H1 (cell line): ENCODE results near the gene MGMT. TPM values are rescaled to one million over a fixed set of nuclear protein-coding genes. Genes with fewer than 3 reads are reported as not detected.

Experiments used
- CTCF ChIA-PET: fragments of 300-600 bp; sonication (Branson Sonifier 250); formaldehyde crosslinking; loops from one replicate; lab custom pipeline; 2021; ENCODE audit not compliant: partially characterized antibody; lab: Charles Lee
- POLR2A ChIA-PET: fragments of 300-600 bp; sonication (Branson Sonifier 250); formaldehyde crosslinking; loops from one replicate; lab custom pipeline; 2021; ENCODE audit warnings: inconsistent platforms; ENCODE audit not compliant: partially characterized antibody; lab: Charles Lee
- DNase-seq, 2 experiments: peaks; one replicate each; pipeline versions ENCODE4 v3.0.0 to v3.0.0-alpha.2; 2010 to 2022; ENCODE audit warnings: low spot score in 2 of 2, low read depth in 1 of 2, mixed read lengths in 1 of 2
- FAIRE-seq: peaks from 2 replicates; lab custom pipeline; 2011; peaks lifted over from hg19 to GRCh38; lab: Jason Lieb, UNC
- H2AFZ ChIP-seq: 2 replicates; pipeline ENCODE4 v1.8.1; 2012; ENCODE audit warnings: low read length, inconsistent platforms
- H2AK5ac ChIP-seq: 2 replicates; pipeline ENCODE4 v1.6.1; 2013; ENCODE audit warnings: low read depth, low read length
- H2BK120ac ChIP-seq: replicated peaks from 2 replicates; pipeline ENCODE3; 2013; ENCODE audit warnings: low read depth, low read length, inconsistent platforms
- H2BK12ac ChIP-seq: 2 replicates; pipeline ENCODE4 v1.6.1; 2013; ENCODE audit warnings: low read depth, low read length
- H2BK15ac ChIP-seq: 2 replicates; pipeline ENCODE4 v1.6.1; 2013; ENCODE audit warnings: low read length
- H2BK20ac ChIP-seq: 2 replicates; pipeline ENCODE4 v1.6.1; 2013; ENCODE audit warnings: low read length
- H2BK5ac ChIP-seq: 2 replicates; pipeline ENCODE4 v1.6.1; 2013; ENCODE audit warnings: low read depth, low read length
- H3K14ac ChIP-seq: 2 replicates; pipeline ENCODE4 v1.6.1; 2013; ENCODE audit warnings: inconsistent platforms; ENCODE audit not compliant: insufficient read length
- H3K18ac ChIP-seq: 2 replicates; pipeline ENCODE4 v1.6.1; 2013; ENCODE audit warnings: low read length; ENCODE audit errors: extremely low read depth
- H3K23ac ChIP-seq: 2 replicates; pipeline ENCODE4 v1.6.1; 2013; ENCODE audit warnings: inconsistent platforms; ENCODE audit not compliant: insufficient read length
- H3K23me2 ChIP-seq: 2 replicates; pipeline ENCODE4 v1.6.1; 2013; ENCODE audit warnings: low read depth, low read length
- H3K27ac ChIP-seq: 2 replicates; pipeline ENCODE4 v1.6.1; 2011; ENCODE audit warnings: low read depth, low read length, inconsistent platforms
- H3K27me3 ChIP-seq, 4 experiments: replicated peaks in 1 of 4; 1 replicate in 1 of 4; 2 replicates in 3 of 4; pipeline versions ENCODE4 v1.6.1 to v1.8.1; 2011 to 2013; ENCODE audit warnings: low read length in 3 of 4, mild to moderate bottlenecking in 3 of 4, inconsistent platforms in 2 of 4, mixed read lengths in 2 of 4, moderate library complexity in 1 of 4; ENCODE audit not compliant: control insufficient read depth in 3 of 4, insufficient read depth in 3 of 4; ENCODE audit errors: extremely low read depth in 1 of 4
- H3K36me3 ChIP-seq, 4 experiments: 2 replicates each; pipeline versions ENCODE4 v1.6.1 to v1.8.1; 2011 to 2013; ENCODE audit warnings: mild to moderate bottlenecking in 4 of 4, low read length in 3 of 4, moderate library complexity in 2 of 4, control low read depth in 1 of 4, inconsistent platforms in 1 of 4; ENCODE audit not compliant: insufficient read depth in 4 of 4, control insufficient read depth in 2 of 4
- H3K4ac ChIP-seq: replicated peaks from 2 replicates; pipeline ENCODE3; 2013; ENCODE audit warnings: low read length, low read depth, mixed read lengths, inconsistent platforms; ENCODE audit not compliant: insufficient read length
- H3K4me1 ChIP-seq, 4 experiments: replicated peaks in 1 of 4; 1 replicate in 1 of 4; 2 replicates in 3 of 4; pipeline versions ENCODE4 v1.6.1 to v1.8.1; 2011 to 2013; ENCODE audit warnings: low read length in 3 of 4, inconsistent platforms in 2 of 4, mixed read lengths in 1 of 4; ENCODE audit not compliant: insufficient read depth in 4 of 4, control insufficient read depth in 3 of 4
- H3K4me2 ChIP-seq, 2 experiments: 2 replicates each; pipeline versions ENCODE4 v1.6.1 to v1.8.1; 2011 to 2013; ENCODE audit warnings: low read depth in 2 of 2, low read length in 2 of 2, control low read depth in 1 of 2, inconsistent platforms in 1 of 2, mild to moderate bottlenecking in 1 of 2; ENCODE audit not compliant: insufficient read depth in 1 of 2
- H3K4me3 ChIP-seq, 4 experiments: fragments of 200-600, 300-600 bp in 1 of 4; sonication (generic), shearing (Covaris generic), sonication (Bioruptor Twin) in 1 of 4; 2 replicates each; pipeline versions ENCODE4 v1.5.1 to v1.8.1; 2011 to 2016; ENCODE audit warnings: low read length in 4 of 4, low read depth in 3 of 4, control low read depth in 2 of 4, inconsistent platforms in 2 of 4, mild to moderate bottlenecking in 2 of 4, mixed read lengths in 1 of 4, moderate library complexity in 1 of 4; ENCODE audit not compliant: insufficient read depth in 2 of 4; ENCODE audit errors: extremely low read depth in 1 of 4
- H3K56ac ChIP-seq: replicated peaks from 2 replicates; pipeline ENCODE3; 2013; ENCODE audit warnings: low read depth, mild to moderate bottlenecking, mixed read lengths, low read length, inconsistent platforms; ENCODE audit not compliant: insufficient read length
- H3K79me1 ChIP-seq: 2 replicates; pipeline ENCODE4 v1.6.1; 2013; ENCODE audit warnings: low read depth, low read length, control low read depth
- H3K79me2 ChIP-seq, 2 experiments: 2 replicates each; pipeline versions ENCODE4 v1.6.1 to v1.8.1; 2012 to 2013; ENCODE audit warnings: low read length in 2 of 2, mild to moderate bottlenecking in 2 of 2, inconsistent platforms in 1 of 2; ENCODE audit not compliant: insufficient read depth in 2 of 2, control insufficient read depth in 1 of 2
- H3K9ac ChIP-seq, 4 experiments: replicated peaks in 1 of 4; 1 replicate in 1 of 4; 2 replicates in 3 of 4; pipeline versions ENCODE4 v1.6.1 to v1.8.1; 2011 to 2013; ENCODE audit warnings: low read depth in 3 of 4, low read length in 3 of 4, control low read depth in 2 of 4, mild to moderate bottlenecking in 2 of 4, moderate library complexity in 2 of 4, inconsistent platforms in 1 of 4; ENCODE audit errors: extremely low read depth in 1 of 4
- H3K9me3 ChIP-seq, 2 experiments: 2 replicates each; pipeline versions ENCODE4 v1.6.1 to v1.8.1; 2012 to 2013; ENCODE audit warnings: mild to moderate bottlenecking in 2 of 2, moderate library complexity in 2 of 2, control low read depth in 1 of 2, inconsistent platforms in 1 of 2, low read depth in 1 of 2, low read length in 1 of 2, mixed read lengths in 1 of 2; ENCODE audit not compliant: insufficient read depth in 2 of 2
- H4K20me1 ChIP-seq, 2 experiments: replicated peaks in 1 of 2; 2 replicates each; pipeline versions ENCODE3 to v1.8.1; 2011 to 2013; ENCODE audit warnings: inconsistent platforms in 2 of 2, low read length in 2 of 2, mild to moderate bottlenecking in 1 of 2; ENCODE audit not compliant: insufficient read depth in 2 of 2, control insufficient read depth in 1 of 2
- H4K5ac ChIP-seq: 2 replicates; pipeline ENCODE4 v1.6.1; 2013; ENCODE audit warnings: low read length, low read depth, mixed read lengths, inconsistent platforms; ENCODE audit not compliant: insufficient read length
- H4K8ac ChIP-seq: 2 replicates; pipeline ENCODE4 v1.8.0; 2013; ENCODE audit warnings: mild to moderate bottlenecking, moderate library complexity, low read length, inconsistent platforms; ENCODE audit not compliant: insufficient read depth; ENCODE audit errors: extremely low read depth
- H4K91ac ChIP-seq: replicated peaks from 2 replicates; pipeline ENCODE3; 2013; ENCODE audit warnings: low read length, mixed read lengths, inconsistent platforms; ENCODE audit not compliant: insufficient read length
- GTF2F1 ChIP-seq: IDR thresholded peaks from 2 replicates; pipeline ENCODE4 v1.6.1; 2012; ENCODE audit warnings: low read depth, low read length, improper control_type of control experiment, borderline replicate concordance
- RNF2 ChIP-seq: fragments of 200-900, 300-1000 bp; sonication (generic); IDR thresholded peaks from 2 replicates; pipeline ENCODE4 v1.7.1; 2016; ENCODE audit warnings: borderline replicate concordance, low read depth, mild to moderate bottlenecking, antibody characterized with exemption, low read length; ENCODE audit not compliant: poor library complexity, severe bottlenecking; ENCODE audit errors: missing control alignments
- SIX5 ChIP-seq: IDR thresholded peaks from 2 replicates; pipeline ENCODE4 v1.6.1; 2011; ENCODE audit warnings: mild to moderate bottlenecking, low read depth, low read length
- SP2 ChIP-seq: IDR thresholded peaks from 2 replicates; pipeline ENCODE4 v1.6.1; 2012; ENCODE audit warnings: mild to moderate bottlenecking, low read length, inconsistent platforms
- TEAD4 ChIP-seq: IDR thresholded peaks from 2 replicates; pipeline ENCODE4 v1.6.1; 2012; ENCODE audit warnings: low read depth, low read length, inconsistent platforms, mixed read lengths
- WGBS, 2 experiments: shearing (Covaris generic) in 1 of 2; methylation state at CpG; one replicate each; pipeline versions ENCODE4 v1.1.6 to v1.1.7; 2013 to 2015; ENCODE audit warnings: low lambda C conversion rate in 2 of 2, mixed read lengths in 2 of 2, inconsistent platforms in 1 of 2, low coverage in 1 of 2, missing lambda C conversion rate in 1 of 2; ENCODE audit not compliant: insufficient replicate concordance in 2 of 2, insufficient coverage in 1 of 2, insufficient read length in 1 of 2; ENCODE audit errors: extremely low coverage in 1 of 2, missing lambda C conversion rate in 1 of 2; 5-methylcytosine and 5-hydroxymethylcytosine counted together
- polyA plus RNA-seq, 7 experiments: library from polyadenylated mRNA; depleted of rRNA in 3 of 7; stranded (reverse) in 5 of 7; unstranded in 2 of 7; fragments of >200 nt in 5 of 7; fragments of 200-250 nt in 2 of 7; gene quantifications; 1 replicate in 5 of 7; 2 replicates in 1 of 7; 4 replicates in 1 of 7; pipeline versions ENCODE4 v1.2.1 to v1.2.3, GENCODE V29; 2011 to 2013; ENCODE audit warnings: missing spikeins in 2 of 7, mixed read lengths in 2 of 7
- total RNA-seq: library from RNA; stranded (reverse); fragmentation: NEBNext Ultra II Directional; extraction: Animal tissue kit (Norgen Biotek cat#: 25700); gene quantifications from 2 replicates; pipeline ENCODE4 v1.2.1, GENCODE V29; 2021

Gene MGMT
- total and polyA plus RNA-seq, 2 of the 8 experiments (the other 6 are each of a cell fraction or from before 2014, with no cell fraction given) = 9.9 to 10.7 TPM

- no peaks in the 10 kb centered on the region for H3K27me3 ChIP-seq
- no peak overlapping the region for H3K14ac ChIP-seq
- H2AFZ ChIP-seq = no peak overlapping the region
- no peak overlapping the region for H3K9ac ChIP-seq
- no peak overlapping the region for H3K56ac ChIP-seq
- no peak overlapping the region for H3K23ac ChIP-seq
- DNase-seq = no peak
- no peak overlapping the region for H3K27ac ChIP-seq
- H2AK5ac ChIP-seq = no peak overlapping the region
- TF ChIP-seq SP2 (no peak), RNF2 (no peak), SIX5 (no peak), GTF2F1 (no peak), TEAD4 (no peak)
- TF ChIP-seq, all 59 proteins: peak for 0
- Histone ChIP-seq H3K79me2 (no peaks in the 10 kb centered on the region), H4K5ac (no peak overlapping the region), H3K79me1 (no peaks in the 10 kb centered on the region), H2BK5ac (no peak overlapping the region), H3K4me2 (no peak overlapping the region), H2BK20ac (no peak overlapping the region), H4K20me1 (no peaks in the 10 kb centered on the region), H3K36me3 (no peaks in the 10 kb centered on the region), H3K23me2 (no peaks in the 10 kb centered on the region), H2BK120ac (no peak overlapping the region), H3K4me1 (no peaks in the 10 kb centered on the region), H3K18ac (no peak overlapping the region; the same call in 1 of the 2 replicates), H4K91ac (no peak overlapping the region), H3K4me3 (no peak overlapping the region), H2BK15ac (no peak overlapping the region), H3K9me3 (no peaks in the 10 kb centered on the region), H4K8ac (peak overlapping the region; percentile 80), H3K4ac (no peak overlapping the region), H2BK12ac (no peak overlapping the region)
- POLR2A ChIA-PET = no interaction called here
- CTCF ChIA-PET = interaction anchor here (1.7 kb wide), 1 partner anchor 17 kb away, joined by 4 read pairs; no protein-coding TSS in a partner anchor
- FAIRE-seq = no peak
- WGBS, 2 experiments = 84% methylated on average over 11 of the region's 12 CpGs; no CpG with 5 or more reads in 1 of the 2 experiments
Observed at GRCh38 chr10:129676014-129676413, 209.0 kb downstream of the MGMT start.
